Measurements from ENCODE around the gene SIRT3. TPM values are rescaled to one million over a fixed set of nuclear protein-coding genes. Genes with fewer than 3 reads are reported as not detected.

Gene SIRT3
- polyA plus RNA-seq, 3 donors, result 4.3 to 23.7 (median 4.3) TPM

GRCh38 chr11:212150-213100, 23.7 kb downstream of the SIRT3 start:
- H2AFZ ChIP-seq (ENCODE audit: insufficient read depth, low read depth, low read length, poor library complexity, severe bottlenecking), result no peak overlapping the region
- Mint-ChIP-seq H3K4me3 (no peak overlapping the region), H3K27me3 (ENCODE audit: low read depth in 3 of 3) (peaks cover 0 to 5% (median 2%) of the 10 kb centered on the region in 3 donors), H3K9me3 (no peaks in the 10 kb centered on the region), H3K27ac (peak overlapping the region in 2 of 7 donors; percentile 37 to 57), H3K36me3 (peaks cover 56 to 71% of the 10 kb centered on the region in 2 donors), H3K4me1 (peaks cover 24% of the 10 kb centered on the region)
- no peaks in the 10 kb centered on the region for H3K27me3 ChIP-seq (ENCODE audit: control insufficient read depth in 2 of 2, insufficient read depth in 2 of 2, low read length in 2 of 2)
- H3K79me2 ChIP-seq (ENCODE audit: insufficient read depth, low read length), result peaks cover 30% of the 10 kb centered on the region
- H3K9ac ChIP-seq (ENCODE audit: insufficient read depth, low read length, poor library complexity, severe bottlenecking), result no peak overlapping the region
- peaks cover 65 to 69% of the 10 kb centered on the region in 2 donors for H3K36me3 ChIP-seq (replicated peaks in 1 of 2; ENCODE audit: control insufficient read depth in 1 of 2, insufficient read depth in 2 of 2, low read length in 2 of 2)
- 100% methylated on average over 6 of the region's 17 CpGs for WGBS (ENCODE audit: insufficient coverage)
- H4K20me1 ChIP-seq (ENCODE audit: insufficient read depth, low read length), result peaks cover 54% of the 10 kb centered on the region
- no peak overlapping the region for H3K4me2 ChIP-seq (replicated peaks; ENCODE audit: extremely low read depth, low read length, poor library complexity, severe bottlenecking)
- intact Hi-C loops (cut with micrococcal nuclease), result no loop called here
- no peak for TF ChIP-seq CTCF (IDR thresholded peaks at IDR 0.05)
- no peak overlapping the region for H3K4me3 ChIP-seq (replicated peaks in 1 of 3; ENCODE audit: low read depth in 2 of 3, low read length in 3 of 3)
- H3K9me3 ChIP-seq (replicated peaks in 1 of 2; ENCODE audit: control insufficient read depth in 1 of 2, insufficient read depth in 1 of 2, low read length in 2 of 2), result no peaks in the 10 kb centered on the region
- H3K4me1 ChIP-seq (ENCODE audit: control insufficient read depth in 1 of 2, insufficient read depth in 2 of 2, low read length in 2 of 2), result peaks cover 16 to 27% of the 10 kb centered on the region in 2 donors
- DNase-seq, result no peak
- no peak overlapping the region for H3K27ac ChIP-seq (ENCODE audit: low read depth in 1 of 2, low read length in 2 of 2)

GRCh38 chr11:211741-212140, 24.4 kb downstream of the SIRT3 start:
- H3K79me2 ChIP-seq (ENCODE audit: insufficient read depth, low read length), result peaks cover 34% of the 10 kb centered on the region

More at GRCh38 chr11:211741-212140, 24.4 kb downstream of the SIRT3 start:
- H3K9ac ChIP-seq (ENCODE audit: insufficient read depth, low read length, poor library complexity, severe bottlenecking), result no peak overlapping the region
- H3K9me3 Mint-ChIP-seq, result no peaks in the 10 kb centered on the region
- H3K4me2 ChIP-seq (replicated peaks; ENCODE audit: extremely low read depth, low read length, poor library complexity, severe bottlenecking), result no peak overlapping the region
- H3K4me3 Mint-ChIP-seq, result no peak overlapping the region
- no peaks in the 10 kb centered on the region for H3K9me3 ChIP-seq (replicated peaks in 1 of 2; ENCODE audit: control insufficient read depth in 1 of 2, insufficient read depth in 1 of 2, low read length in 2 of 2)
- no peak for DNase-seq
- H3K27me3 Mint-ChIP-seq (ENCODE audit: low read depth in 3 of 3), result peaks cover 0 to 6% (median 2%) of the 10 kb centered on the region in 3 donors
- H3K27me3 ChIP-seq (ENCODE audit: control insufficient read depth in 2 of 2, insufficient read depth in 2 of 2, low read length in 2 of 2), result no peaks in the 10 kb centered on the region
- 97% methylated on average over 8 of the region's 9 CpGs for WGBS (ENCODE audit: insufficient coverage)
- peaks cover 24% of the 10 kb centered on the region for H3K4me1 Mint-ChIP-seq
- H4K20me1 ChIP-seq (ENCODE audit: insufficient read depth, low read length), result peaks cover 54% of the 10 kb centered on the region
- no peak overlapping the region for H3K27ac ChIP-seq (ENCODE audit: low read depth in 1 of 2, low read length in 2 of 2)
- no peak for TF ChIP-seq CTCF (IDR thresholded peaks at IDR 0.05)
- peak overlapping the region in 2 of 7 donors; percentile 48 to 57 for H3K27ac Mint-ChIP-seq
- H3K4me3 ChIP-seq (replicated peaks in 1 of 3; ENCODE audit: low read depth in 2 of 3, low read length in 3 of 3), result no peak overlapping the region
- intact Hi-C loops (cut with micrococcal nuclease), result no loop called here
- H3K4me1 ChIP-seq (ENCODE audit: control insufficient read depth in 1 of 2, insufficient read depth in 2 of 2, low read length in 2 of 2), result peaks cover 18 to 30% of the 10 kb centered on the region in 2 donors
- no peak overlapping the region for H2AFZ ChIP-seq (ENCODE audit: insufficient read depth, low read depth, low read length, poor library complexity, severe bottlenecking)
- peaks cover 56 to 71% of the 10 kb centered on the region in 2 donors for H3K36me3 Mint-ChIP-seq
- H3K36me3 ChIP-seq (replicated peaks in 1 of 2; ENCODE audit: control insufficient read depth in 1 of 2, insufficient read depth in 2 of 2, low read length in 2 of 2), result peaks cover 65 to 69% of the 10 kb centered on the region in 2 donors
